Measurements from ENCODE around the gene SMOC1. TPM values are rescaled to one million over a fixed set of nuclear protein-coding genes. Genes with fewer than 3 reads are reported as not detected.

Gene SMOC1
- total and polyA plus RNA-seq, 2 donors (not counting 1 experiment from before 2014, with no cell fraction given): 0.06 TPM; not detected in 1

- H3K4me2 ChIP-seq (ENCODE audit: extremely low read depth, insufficient read depth, low read length): no peak overlapping the region
- no peaks in the 10 kb centered on the region for H3K4me1 ChIP-seq (ENCODE audit: control insufficient read depth, extremely low read depth, insufficient read depth, low read length)
- TF ChIP-seq CTCF (conservative IDR thresholded peaks at IDR 0.05 in 1 of 2, IDR thresholded peaks at IDR 0.05 in 1 of 2; ENCODE audit: low read depth in 1 of 2, low read length in 2 of 2) (no peak), EZH2 (IDR thresholded peaks at IDR 0.05; ENCODE audit: low read length, missing control alignments) (no peak)
- H2AFZ ChIP-seq (ENCODE audit: low read length): no peak overlapping the region
- no peaks in the 10 kb centered on the region for H3K36me3 ChIP-seq (ENCODE audit: control insufficient read depth, insufficient read depth, low read length)
- H3K4me3 ChIP-seq (replicated peaks in 1 of 4; ENCODE audit: control extremely low read depth in 1 of 4, insufficient read depth in 1 of 4, low read depth in 3 of 4, low read length in 4 of 4): no peak overlapping the region
- no peak overlapping the region for H3K27ac ChIP-seq (ENCODE audit: insufficient read depth, low read length)
- no peak for DNase-seq (ENCODE audit: low read depth in 2 of 2)
- no peaks in the 10 kb centered on the region for H3K9me3 ChIP-seq (ENCODE audit: control insufficient read depth, insufficient read depth, low read depth, low read length)
- H3K27me3 ChIP-seq (ENCODE audit: control insufficient read depth, insufficient read depth, low read length): no peaks in the 10 kb centered on the region
- H3K79me2 ChIP-seq (ENCODE audit: control insufficient read depth, insufficient read depth, low read length): no peaks in the 10 kb centered on the region
- no peaks in the 10 kb centered on the region for H4K20me1 ChIP-seq (ENCODE audit: control insufficient read depth, extremely low read depth, insufficient read depth, low read length)
- no peak overlapping the region for H3K9ac ChIP-seq (ENCODE audit: insufficient read depth, low read length)
These were observed 125.6 kb downstream of the SMOC1 start for GRCh38 chr14:70004791-70005190.

- H3K4me1 ChIP-seq (ENCODE audit: control insufficient read depth, extremely low read depth, insufficient read depth, low read length): no peaks in the 10 kb centered on the region
- no peak overlapping the region for H3K4me2 ChIP-seq (ENCODE audit: extremely low read depth, insufficient read depth, low read length)
- DNase-seq (ENCODE audit: low read depth in 2 of 2): no peak
- H3K9ac ChIP-seq (ENCODE audit: insufficient read depth, low read length): no peak overlapping the region
- H3K79me2 ChIP-seq (ENCODE audit: control insufficient read depth, insufficient read depth, low read length): no peaks in the 10 kb centered on the region
- no peak overlapping the region for H2AFZ ChIP-seq (ENCODE audit: low read length)
- no peaks in the 10 kb centered on the region for H3K27me3 ChIP-seq (ENCODE audit: control insufficient read depth, insufficient read depth, low read length)
- no peak overlapping the region for H3K4me3 ChIP-seq (replicated peaks in 1 of 4; ENCODE audit: control extremely low read depth in 1 of 4, insufficient read depth in 1 of 4, low read depth in 3 of 4, low read length in 4 of 4)
- no peaks in the 10 kb centered on the region for H3K36me3 ChIP-seq (ENCODE audit: control insufficient read depth, insufficient read depth, low read length)
- TF ChIP-seq CTCF (conservative IDR thresholded peaks at IDR 0.05 in 1 of 2, IDR thresholded peaks at IDR 0.05 in 1 of 2; ENCODE audit: low read depth in 1 of 2, low read length in 2 of 2) (no peak), EZH2 (IDR thresholded peaks at IDR 0.05; ENCODE audit: low read length, missing control alignments) (no peak)
- no peak overlapping the region for H3K27ac ChIP-seq (ENCODE audit: insufficient read depth, low read length)
- no peaks in the 10 kb centered on the region for H4K20me1 ChIP-seq (ENCODE audit: control insufficient read depth, extremely low read depth, insufficient read depth, low read length)
- H3K9me3 ChIP-seq (ENCODE audit: control insufficient read depth, insufficient read depth, low read depth, low read length): no peaks in the 10 kb centered on the region
These were observed 126.1 kb downstream of the SMOC1 start for GRCh38 chr14:70005281-70005805.

- H3K4me3 ChIP-seq (replicated peaks in 1 of 4; ENCODE audit: control extremely low read depth in 1 of 4, insufficient read depth in 1 of 4, low read depth in 3 of 4, low read length in 4 of 4): no peak overlapping the region
- H3K9ac ChIP-seq (ENCODE audit: insufficient read depth, low read length): no peak overlapping the region
- no peaks in the 10 kb centered on the region for H3K36me3 ChIP-seq (ENCODE audit: control insufficient read depth, insufficient read depth, low read length)
- H3K27me3 ChIP-seq (ENCODE audit: control insufficient read depth, insufficient read depth, low read length): no peaks in the 10 kb centered on the region
- H4K20me1 ChIP-seq (ENCODE audit: control insufficient read depth, extremely low read depth, insufficient read depth, low read length): no peaks in the 10 kb centered on the region
- H3K79me2 ChIP-seq (ENCODE audit: control insufficient read depth, insufficient read depth, low read length): no peaks in the 10 kb centered on the region
- no peak overlapping the region for H2AFZ ChIP-seq (ENCODE audit: low read length)
- H3K27ac ChIP-seq (ENCODE audit: insufficient read depth, low read length): no peak overlapping the region
- no peaks in the 10 kb centered on the region for H3K4me1 ChIP-seq (ENCODE audit: control insufficient read depth, extremely low read depth, insufficient read depth, low read length)
- no peak overlapping the region for H3K4me2 ChIP-seq (ENCODE audit: extremely low read depth, insufficient read depth, low read length)
- no peaks in the 10 kb centered on the region for H3K9me3 ChIP-seq (ENCODE audit: control insufficient read depth, insufficient read depth, low read depth, low read length)
- no peak for DNase-seq (ENCODE audit: low read depth in 2 of 2)
- TF ChIP-seq CTCF (conservative IDR thresholded peaks at IDR 0.05 in 1 of 2, IDR thresholded peaks at IDR 0.05 in 1 of 2; ENCODE audit: low read depth in 1 of 2, low read length in 2 of 2): no peak
- TF ChIP-seq EZH2 (IDR thresholded peaks at IDR 0.05; ENCODE audit: low read length, missing control alignments): no peak
These were observed 127.5 kb downstream of the SMOC1 start for GRCh38 chr14:70006699-70007098.

All from fibroblast of lung (primary cell).